CMK (cell line): Measurements from ENCODE around the gene NBEA.
A peak's percentile ranks its signal among the peaks of the same experiment; 100 is the strongest.
"Not testable (repeated sequence)": the region's sequence is repeated elsewhere in the genome, so short reads cannot be mapped to it uniquely, and the experiment has no call there.

Source experiments
- DNase-seq: peaks from one replicate; pipeline ENCODE4 v3.0.0-alpha.2; 2010; ENCODE audit warnings: low read depth

Gene NBEA, protein sequence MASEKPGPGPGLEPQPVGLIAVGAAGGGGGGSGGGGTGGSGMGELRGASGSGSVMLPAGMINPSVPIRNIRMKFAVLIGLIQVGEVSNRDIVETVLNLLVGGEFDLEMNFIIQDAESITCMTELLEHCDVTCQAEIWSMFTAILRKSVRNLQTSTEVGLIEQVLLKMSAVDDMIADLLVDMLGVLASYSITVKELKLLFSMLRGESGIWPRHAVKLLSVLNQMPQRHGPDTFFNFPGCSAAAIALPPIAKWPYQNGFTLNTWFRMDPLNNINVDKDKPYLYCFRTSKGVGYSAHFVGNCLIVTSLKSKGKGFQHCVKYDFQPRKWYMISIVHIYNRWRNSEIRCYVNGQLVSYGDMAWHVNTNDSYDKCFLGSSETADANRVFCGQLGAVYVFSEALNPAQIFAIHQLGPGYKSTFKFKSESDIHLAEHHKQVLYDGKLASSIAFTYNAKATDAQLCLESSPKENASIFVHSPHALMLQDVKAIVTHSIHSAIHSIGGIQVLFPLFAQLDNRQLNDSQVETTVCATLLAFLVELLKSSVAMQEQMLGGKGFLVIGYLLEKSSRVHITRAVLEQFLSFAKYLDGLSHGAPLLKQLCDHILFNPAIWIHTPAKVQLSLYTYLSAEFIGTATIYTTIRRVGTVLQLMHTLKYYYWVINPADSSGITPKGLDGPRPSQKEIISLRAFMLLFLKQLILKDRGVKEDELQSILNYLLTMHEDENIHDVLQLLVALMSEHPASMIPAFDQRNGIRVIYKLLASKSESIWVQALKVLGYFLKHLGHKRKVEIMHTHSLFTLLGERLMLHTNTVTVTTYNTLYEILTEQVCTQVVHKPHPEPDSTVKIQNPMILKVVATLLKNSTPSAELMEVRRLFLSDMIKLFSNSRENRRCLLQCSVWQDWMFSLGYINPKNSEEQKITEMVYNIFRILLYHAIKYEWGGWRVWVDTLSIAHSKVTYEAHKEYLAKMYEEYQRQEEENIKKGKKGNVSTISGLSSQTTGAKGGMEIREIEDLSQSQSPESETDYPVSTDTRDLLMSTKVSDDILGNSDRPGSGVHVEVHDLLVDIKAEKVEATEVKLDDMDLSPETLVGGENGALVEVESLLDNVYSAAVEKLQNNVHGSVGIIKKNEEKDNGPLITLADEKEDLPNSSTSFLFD (N-terminal part only)

DNA sequence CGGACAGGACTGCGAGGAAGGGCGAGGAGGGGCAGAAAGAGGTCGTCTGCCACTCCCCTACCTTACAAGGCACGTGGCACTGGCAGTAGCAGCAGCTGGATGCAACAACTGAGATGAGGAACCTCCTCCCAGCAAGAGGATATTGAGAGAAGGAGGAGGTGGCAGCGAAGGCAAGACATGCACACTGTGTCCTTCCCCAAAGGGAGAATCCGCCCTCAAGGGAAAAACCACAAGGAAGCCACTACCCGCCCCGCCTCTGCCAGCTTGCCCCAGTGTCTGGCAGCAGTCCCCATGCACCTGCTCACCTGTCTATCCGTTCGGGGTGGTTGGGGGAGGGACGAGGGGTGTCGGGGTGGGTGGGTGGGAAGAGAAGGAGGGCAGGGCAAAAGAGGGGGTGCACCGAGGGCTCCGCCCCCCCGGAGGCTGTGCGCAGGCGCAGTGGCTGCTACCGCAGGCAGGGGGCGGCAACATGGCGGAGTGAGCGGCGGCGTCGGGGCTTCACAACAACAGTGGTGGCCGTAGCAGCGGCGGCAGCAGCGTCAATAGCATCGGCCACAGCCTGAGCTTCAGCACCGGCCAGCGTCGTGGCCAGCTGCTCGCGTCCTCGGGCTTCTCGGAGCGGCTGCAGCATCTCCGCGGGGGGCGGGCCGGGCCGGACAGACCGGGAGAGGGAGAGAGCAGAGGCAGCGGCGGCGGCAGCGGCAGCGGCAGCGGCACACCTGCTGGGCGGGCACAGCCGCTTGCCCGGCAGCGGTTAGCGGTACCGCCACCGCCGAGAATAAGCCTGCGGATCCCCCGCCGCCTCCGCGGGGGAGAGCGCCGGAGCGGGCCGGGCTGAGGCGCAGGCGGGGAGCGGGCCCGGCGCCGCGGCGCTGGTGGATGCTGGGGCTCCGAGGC lies at the start of gene NBEA:
TSS of gene NBEA (plus strand) at position 436 of the 897 bp plus-strand sequence. CDS start 551 bp downstream, outside the sequence.
- DNase-seq: peak; percentile 15

DNA sequence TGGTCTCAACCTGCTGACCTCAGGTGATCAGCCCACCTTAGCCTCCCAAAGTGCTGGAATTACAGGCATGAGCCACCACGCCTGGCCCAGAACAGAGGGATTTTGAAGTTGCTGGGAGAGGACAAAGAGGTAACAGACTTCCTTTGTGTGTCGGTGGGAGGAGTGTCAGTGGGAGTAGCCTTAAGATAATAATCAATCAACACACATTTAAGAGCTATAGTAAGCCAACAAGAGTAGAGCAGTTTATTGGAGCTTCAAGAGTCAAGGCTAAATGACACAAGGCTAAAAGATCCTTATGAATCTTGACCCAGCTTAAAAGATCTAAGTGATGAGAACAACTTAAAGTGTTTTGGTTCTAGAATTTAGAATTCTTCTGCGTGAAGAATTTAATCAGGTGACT lies 47.3 kb upstream of the NBEA start:
- DNase-seq: no peak

DNA sequence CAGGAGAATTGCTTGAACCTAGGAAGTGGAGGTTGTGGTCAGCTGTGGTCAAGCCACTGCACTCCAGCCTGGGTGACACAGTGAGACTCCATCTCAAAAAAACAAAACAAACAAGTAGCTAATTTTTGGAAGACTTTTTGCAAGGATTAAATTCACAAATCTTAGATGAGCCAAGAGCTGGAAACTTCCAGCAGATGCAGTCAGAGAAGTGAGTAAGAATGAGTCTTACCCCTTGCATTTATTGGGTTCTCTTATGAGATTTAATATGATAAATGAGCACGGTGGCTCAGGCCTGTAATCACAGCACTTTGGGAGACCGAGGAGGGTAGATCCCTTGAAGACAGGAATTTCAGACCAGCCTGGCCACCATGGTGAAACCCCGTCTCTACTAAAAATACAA lies 44.9 kb upstream of the NBEA start:
- no peak for DNase-seq

DNA sequence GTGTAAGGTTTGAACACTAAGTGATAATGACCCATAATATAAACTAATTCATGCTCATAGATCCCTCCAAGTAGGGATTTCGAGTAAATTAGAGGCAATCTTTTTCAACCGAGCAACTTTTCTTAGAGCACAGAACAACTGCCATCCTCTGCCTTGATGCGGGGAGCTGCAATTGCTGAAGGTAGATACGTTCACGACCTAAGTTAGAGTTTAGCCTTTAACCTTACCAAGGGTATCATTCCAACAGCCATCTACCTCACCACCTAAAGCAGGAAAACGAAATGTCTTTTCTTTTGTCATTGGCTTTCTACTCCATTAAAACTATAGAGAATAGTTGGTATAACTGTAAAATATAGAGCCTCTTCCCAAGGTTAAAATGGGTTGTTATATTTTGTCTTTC lies 42.2 kb upstream of the NBEA start:
- DNase-seq: no peak

DNA sequence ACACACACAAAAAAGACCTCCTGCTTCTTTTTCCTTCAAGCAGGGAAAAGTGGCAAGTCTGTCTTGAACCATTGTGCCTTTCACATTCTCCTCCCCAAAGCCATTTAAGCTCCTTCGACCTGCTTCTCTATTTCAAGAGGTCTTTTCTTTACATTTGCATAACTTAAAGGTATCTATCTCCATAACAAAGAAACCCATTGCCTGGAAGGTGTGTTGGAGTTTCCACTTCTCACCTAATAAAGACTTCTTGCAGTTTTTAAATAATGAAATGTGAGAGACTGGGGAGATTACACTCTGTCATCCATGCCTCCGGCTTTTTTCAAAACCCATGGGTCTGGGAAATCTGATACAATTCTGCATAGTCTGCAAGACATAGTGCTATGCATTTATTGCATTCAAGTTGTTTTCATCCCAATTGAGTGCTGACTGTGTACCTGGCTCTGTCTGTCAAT lies 41.8 kb upstream of the NBEA start:
- DNase-seq: no peak

DNA sequence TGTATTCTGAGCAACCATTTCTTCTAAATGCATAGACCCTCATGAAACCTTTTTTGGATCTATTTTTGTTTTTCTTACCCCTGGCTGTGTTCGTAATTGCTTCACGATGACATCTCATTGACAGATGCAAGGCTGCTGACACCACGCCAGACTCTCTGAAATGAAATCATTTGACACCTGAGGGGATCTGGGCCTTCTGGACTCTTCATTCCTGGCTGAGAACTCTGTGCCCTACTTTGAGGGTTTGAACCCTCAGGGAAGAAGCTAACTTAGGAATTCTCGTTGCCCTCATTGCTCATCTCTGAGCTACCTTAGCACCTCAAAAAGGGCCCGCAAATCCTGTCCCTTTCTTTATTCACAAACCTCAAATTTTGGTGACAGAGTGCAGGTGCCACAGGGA lies 40.5 kb upstream of the NBEA start:
- no peak for DNase-seq

DNA sequence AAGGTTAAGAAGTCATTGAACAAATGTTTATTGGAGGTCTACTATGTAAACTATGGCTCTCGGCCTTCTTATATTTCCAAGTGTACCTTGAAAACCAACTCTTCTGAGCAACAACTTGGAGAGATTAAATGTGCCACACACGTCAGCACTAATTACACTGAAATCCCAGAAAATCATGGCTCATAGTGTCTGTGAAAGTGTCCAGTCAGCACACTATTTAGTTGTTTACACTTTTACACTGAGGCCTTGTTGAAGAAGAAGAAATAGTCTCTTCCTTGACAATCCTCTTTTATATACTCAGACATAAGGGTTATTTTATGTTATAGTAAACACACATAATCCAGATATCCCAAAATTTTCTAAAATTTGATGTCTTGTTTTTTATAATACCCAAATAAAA lies 30.9 kb upstream of the NBEA start:
- no peak for DNase-seq

DNA sequence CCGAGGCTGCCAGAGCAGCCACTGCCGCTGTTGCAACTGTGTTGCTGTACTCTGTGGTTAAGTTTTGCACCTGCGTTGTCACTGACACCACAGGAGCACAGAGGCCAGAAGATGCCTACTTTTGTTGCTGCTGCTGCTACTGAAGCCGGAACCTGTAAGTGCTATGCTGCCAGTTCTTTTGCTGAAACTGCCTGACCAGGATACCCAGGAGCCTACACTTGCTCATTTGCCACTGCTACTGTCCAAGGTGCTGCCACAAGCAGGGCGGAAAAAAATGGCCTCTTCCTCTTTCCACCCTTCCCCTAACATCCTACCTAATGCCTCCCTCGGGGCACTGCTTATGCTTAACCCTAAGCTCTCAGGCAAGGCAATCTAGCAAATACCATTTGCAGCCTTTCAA lies 29.0 kb upstream of the NBEA start:
- no peak for DNase-seq

DNA sequence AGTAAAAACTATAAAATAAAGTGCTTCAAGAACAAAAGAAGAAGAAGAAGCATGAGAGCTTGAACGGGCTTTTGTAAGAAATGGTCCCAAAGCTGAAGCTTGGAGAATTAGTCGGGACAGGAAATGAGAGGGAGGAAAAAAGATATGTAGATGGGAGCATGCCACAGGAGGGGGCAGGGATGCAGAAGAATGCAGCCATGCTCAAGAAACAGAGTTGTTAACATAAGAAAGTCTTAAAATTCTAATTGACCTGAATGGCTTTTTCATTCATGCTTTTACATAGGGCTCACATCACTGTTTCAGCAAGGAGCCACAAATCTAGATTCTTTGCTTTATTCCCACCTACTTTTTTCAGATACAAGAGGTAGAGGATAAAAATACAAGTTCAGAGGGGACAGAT lies 27.7 kb upstream of the NBEA start:
- no peak for DNase-seq

DNA sequence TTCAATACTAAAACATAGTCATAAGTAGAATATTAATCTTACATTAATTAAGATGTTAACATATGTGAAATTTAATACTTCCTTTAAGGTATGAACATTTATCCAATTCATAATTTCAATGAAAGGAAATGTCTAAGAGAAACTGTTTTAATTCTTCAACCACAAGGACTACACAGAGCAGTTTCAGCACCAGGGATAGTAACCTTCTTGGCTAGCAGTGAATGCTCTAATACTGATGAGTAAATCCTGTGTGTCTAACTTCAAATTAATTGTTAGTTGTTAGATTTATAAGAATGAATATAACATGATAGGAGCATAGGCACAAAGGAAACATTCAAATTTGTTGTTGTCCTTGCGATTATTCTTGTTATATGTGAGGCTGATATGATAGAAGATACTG lies 15.6 kb upstream of the NBEA start:
- DNase-seq: no peak

DNA sequence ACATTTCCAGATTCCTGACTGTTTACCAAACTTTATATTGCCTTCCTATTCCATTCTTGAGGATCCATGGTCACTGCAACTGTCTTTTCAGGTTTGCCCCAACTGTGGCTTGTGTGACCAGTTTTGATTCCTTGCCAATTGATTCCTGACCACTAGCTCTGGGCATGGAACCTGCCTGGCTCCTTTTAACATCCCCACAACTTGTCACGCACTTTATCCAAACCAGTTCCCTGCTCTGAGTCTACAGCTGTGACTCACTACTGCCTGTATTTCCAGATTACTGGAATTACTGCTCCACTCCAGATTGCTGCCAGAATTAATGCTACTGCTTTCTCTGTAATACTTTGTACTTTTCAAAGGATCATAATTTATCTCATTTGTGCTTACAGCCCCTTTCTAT lies 13.4 kb upstream of the NBEA start:
- not testable (repeated sequence) for DNase-seq

DNA sequence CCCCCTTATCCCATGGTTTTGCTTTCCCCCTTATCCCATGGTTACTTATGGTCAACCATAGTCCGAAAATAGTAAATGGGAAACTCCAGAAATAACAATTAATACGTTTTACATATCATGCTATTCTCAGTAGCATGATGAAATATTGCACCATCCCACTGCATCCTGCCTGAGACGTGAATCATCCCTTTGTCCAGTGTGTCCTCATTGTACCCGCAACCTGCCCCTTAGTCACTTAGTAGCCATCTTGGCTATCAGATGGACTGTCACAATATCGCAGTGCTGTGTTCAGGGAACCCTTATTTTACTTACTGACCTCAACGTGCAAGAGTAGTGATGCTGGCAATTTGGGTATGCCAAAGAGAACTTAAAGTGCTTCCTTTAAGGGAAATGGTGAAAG lies 10.5 kb upstream of the NBEA start:
- DNase-seq: no peak

DNA sequence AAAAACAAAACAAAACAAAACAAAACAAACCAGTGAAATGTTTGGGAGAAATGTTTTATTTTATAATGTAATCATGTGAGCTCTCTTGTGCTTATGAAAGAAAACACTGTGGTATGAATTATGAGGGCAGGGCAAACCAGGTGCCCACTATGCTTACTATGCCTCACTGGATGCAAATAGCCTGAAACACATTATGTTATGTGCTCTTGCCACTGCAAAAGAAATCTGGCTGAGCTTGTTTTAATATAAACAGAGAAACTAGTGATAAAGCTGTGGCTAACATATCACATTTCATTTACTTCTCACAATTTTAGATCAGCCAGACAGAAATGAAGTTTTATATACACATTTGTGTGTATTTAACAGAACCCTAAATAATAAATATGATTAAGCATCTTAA lies 8.7 kb upstream of the NBEA start:
- no peak for DNase-seq

DNA sequence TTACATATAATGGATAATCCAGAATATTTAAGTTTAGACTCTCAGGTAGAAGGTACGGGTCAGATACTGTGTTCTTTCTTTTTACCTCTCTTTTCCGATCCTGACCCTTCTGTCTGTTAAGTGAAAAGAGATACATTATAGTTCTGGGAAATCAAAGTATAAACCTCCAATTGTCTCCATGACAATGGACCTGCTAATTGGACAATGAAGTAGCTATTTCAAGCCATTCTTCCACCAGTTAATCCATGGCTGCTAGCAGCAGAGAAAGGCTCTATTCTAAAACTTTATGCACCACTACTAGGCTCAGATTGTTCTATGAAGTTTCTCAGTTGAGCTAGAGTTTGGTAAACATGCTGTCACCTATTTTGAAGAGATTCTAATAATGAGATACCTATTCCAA lies 8.3 kb upstream of the NBEA start:
- DNase-seq: no peak

DNA sequence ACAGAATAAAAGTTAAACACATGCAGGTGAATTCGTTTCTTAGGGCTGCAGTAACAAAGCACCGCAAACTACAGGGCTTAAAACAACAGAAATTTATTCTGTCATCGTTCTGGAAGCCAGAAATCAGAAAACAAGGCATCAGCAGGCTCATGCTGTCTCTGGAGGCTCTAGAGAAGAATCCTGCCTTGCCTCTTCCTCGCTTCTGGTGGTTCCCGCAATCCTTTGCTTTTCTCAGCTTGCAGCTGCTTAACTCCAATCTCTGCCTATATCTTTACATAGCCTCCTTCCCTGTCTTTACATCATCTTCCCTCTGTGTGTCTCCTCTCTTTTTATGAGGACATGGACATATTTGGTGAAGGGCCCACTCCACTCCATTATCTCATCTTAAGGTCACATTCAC lies 6.2 kb upstream of the NBEA start:
- no peak for DNase-seq

DNA sequence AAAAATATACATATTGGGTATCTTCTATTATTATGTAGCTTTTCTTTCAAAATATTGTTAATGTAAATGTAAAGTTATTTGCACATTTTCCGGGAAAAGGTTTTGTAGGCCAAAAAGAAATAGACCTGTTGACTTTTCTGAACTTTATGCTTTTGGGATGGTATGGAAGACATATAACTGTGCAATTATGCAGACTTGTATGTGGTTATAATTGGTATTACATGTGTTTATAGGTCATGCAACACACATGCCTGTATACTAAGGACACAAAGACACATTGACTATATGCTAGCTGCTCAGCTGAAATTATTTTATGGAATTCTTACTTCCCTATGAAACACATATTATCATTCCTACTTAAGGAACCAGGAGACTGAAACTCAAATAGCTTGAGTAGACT lies 2.3 kb upstream of the NBEA start:
- DNase-seq: no peak

DNA sequence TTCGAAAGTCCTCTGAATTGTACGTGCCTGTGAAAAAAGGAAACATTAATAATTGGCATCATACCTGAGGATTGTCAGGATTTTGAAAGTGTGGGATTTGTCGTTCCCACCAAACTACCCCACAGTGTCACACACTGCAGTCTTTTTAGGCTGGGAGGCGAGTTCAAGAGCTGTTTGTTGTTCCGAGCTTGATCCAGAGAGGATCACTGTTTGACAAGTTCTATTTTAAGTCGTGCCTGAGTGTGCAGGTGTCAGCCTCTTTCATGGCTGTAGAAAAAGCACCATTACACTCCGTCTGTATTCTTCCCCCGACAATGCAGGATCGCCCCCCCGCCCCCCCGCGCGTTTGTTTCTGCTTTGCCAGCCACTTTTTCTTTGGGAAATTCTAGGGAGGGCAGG lies 635 bp upstream of the NBEA start:
- DNase-seq: no peak

DNA sequence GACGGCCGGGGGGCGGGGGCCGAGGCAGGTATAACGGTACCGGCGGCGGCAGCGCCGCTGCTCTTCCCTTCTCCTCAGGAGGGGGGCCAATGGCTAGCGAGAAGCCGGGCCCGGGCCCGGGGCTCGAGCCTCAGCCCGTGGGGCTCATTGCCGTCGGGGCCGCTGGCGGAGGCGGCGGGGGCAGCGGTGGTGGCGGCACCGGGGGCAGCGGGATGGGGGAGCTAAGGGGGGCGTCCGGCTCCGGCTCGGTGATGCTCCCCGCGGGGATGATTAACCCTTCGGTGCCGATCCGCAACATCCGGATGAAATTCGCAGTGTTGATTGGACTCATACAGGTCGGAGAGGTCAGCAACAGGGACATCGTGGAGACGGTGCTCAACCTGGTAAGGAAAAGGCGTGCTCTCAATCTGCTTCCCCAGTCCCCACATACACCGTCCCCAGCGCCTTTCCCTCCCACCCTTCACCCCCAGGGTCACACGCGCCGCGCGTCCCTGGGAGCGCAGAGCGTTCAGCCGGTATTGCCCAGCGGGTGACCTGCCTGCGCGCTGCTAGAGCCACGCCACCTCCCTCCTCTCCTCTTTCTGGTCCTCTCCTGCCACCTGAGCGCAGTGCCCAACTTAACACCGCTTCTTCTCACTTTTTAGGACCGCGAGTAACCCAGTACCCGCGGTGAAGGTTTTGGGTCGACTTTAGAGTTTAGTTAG lies 814 bp downstream of the NBEA start:
- no peak for DNase-seq

DNA sequence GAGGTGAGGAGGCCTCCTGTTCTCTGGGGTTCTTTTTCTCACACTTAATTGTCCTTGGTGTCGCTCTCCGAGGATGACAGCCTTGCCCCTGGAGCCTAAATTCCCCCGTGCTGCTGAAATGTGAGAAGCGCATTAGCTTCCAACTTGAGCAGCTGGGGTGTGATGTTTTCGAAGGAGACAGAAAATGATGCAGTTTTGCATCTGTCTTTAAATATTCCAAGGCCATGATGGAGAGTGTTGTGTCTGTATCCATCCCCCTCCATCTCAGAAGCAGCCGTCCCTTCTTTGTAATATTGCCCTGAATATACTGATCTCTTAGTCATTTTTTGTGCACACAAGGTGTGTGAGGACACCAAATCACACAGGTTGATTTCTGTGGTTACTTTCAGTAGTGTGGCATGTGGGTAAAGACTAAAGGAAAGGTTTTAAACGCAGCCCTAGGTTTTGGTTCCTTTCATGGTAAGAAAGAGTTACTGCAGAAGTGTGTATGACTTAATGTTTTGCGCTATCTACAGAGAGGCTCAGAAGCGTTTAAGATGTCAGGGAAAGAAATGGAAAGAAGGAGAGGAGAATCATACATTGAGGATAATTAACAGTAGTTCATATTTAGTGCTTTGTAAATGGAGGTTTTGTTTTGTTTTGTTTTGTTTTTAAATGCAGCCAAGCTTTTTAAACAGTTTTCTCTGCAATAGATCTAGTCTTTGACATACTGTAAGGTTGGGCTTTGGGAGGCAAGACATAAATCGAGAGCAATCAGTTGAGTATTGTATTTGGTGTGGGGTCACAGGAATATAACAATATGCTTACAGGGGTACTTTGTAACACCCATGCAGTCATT lies 1.6 kb downstream of the NBEA start:
- DNase-seq: no peak

DNA sequence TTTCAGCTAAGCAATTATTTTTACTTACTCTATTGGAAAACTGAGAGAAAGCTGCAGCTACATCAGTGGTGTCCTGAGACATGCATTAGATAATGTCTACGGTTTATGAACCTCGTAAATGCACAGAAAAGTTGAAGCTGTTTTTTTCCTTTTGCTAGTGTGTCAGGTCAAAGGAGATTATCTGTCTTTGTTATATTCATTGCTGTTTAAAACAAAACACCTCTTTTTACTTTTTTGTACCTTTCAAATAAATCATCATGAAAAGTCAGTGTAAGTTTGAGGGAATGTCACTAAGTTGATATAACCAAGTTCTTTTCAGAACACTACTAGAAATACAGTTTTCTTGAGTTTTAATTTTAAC lies 2.2 kb downstream of the NBEA start:
- no peak for DNase-seq
